Mucosa of descending colon (tissue), 3 donors: ENCODE data around the gene RPS6KA3. TPM values are rescaled to one million over a fixed set of nuclear protein-coding genes. Genes with fewer than 3 reads are reported as not detected.

ENCODE experiments used
- ATAC-seq: fragments of 200-7000 bp; cut with Tn5 transposase; one replicate; pipeline ENCODE4 v1.9.1; 2020; ENCODE audit warnings: mild to moderate bottlenecking, moderate library complexity
- DNase-seq, 3 donors: peaks; one replicate each; pipeline ENCODE4 v3.0.0-alpha.2; 2020
- H3K36me3 ChIP-seq: fragments of 200-600 bp; one replicate; pipeline ENCODE4 v1.8.0; 2021; ENCODE audit warnings: low read depth, mild to moderate bottlenecking
- H3K4me1 ChIP-seq: fragments of 200-600 bp; one replicate; pipeline ENCODE4 v1.8.0; 2021; ENCODE audit warnings: low read depth, mild to moderate bottlenecking
- H3K4me3 ChIP-seq: fragments of 200-600 bp; one replicate; pipeline ENCODE4 v1.8.0; 2021; ENCODE audit warnings: mild to moderate bottlenecking
- H3K9me3 ChIP-seq: fragments of 200-600 bp; one replicate; pipeline ENCODE4 v1.8.0; 2021; ENCODE audit warnings: mild to moderate bottlenecking
- CTCF ChIP-seq: fragments of 200-600 bp; IDR thresholded peaks from one replicate; pipeline ENCODE4 v1.8.0; 2022; ENCODE audit warnings: antibody characterized with exemption, mild to moderate bottlenecking
- intact Hi-C, 2 donors: fragments of 100-400 bp; cut with DNase I in 1 of 2; cut with micrococcal nuclease in 1 of 2; formaldehyde crosslinking; loops; one replicate each; pipeline versions ENCODE4 v1.11.0 to v1.11.1; 2022; cut with DNase I, micrococcal nuclease
- total RNA-seq, 3 donors: library from RNA; stranded (reverse); fragmentation: NEBNext Ultra II Directional in 2 of 3; extraction: Animal tissue kit (Norgen Biotek cat#: 25700) in 2 of 3; gene quantifications; one replicate each; pipeline versions ENCODE4 v1.2.1 to v1.2.4, GENCODE V29; 2021 to 2023
- donor health status: DM: no; HTN: no; CAD: no; lungs with moderate emphysema.
- donor health status: DM: no; HTN: no; CAD: no.
- donor health status: DM: no; HTN: yes; CAD: no.

RPS6KA3 gene
- total RNA-seq, 3 donors from 2014 or later, result 73.6 to 80.1 (median 73.9) TPM

GRCh38 chrX:20211261-20211786 lies 55.4 kb downstream of the RPS6KA3 start:
- DNase-seq (no peak), ATAC-seq (no peak)
- Histone ChIP-seq H3K4me3 (no peak overlapping the region), H3K36me3 (no peaks in the 10 kb centered on the region), H3K4me1 (no peaks in the 10 kb centered on the region), H3K9me3 (no peaks in the 10 kb centered on the region)
- TF ChIP-seq CTCF, result no peak
- intact Hi-C loops, result no loop called here

GRCh38 chrX:20205927-20206708 lies 60.6 kb downstream of the RPS6KA3 start:
- Histone ChIP-seq H3K9me3 (no peaks in the 10 kb centered on the region), H3K4me3 (no peak overlapping the region), H3K36me3 (no peaks in the 10 kb centered on the region), H3K4me1 (no peaks in the 10 kb centered on the region)
- intact Hi-C loops, result no loop called here
- TF ChIP-seq CTCF, result no peak
- ATAC-seq (no peak), DNase-seq (no peak)

- intact Hi-C loops, result no loop called here
- Histone ChIP-seq H3K4me3 (no peak overlapping the region), H3K9me3 (no peaks in the 10 kb centered on the region), H3K36me3 (no peaks in the 10 kb centered on the region), H3K4me1 (no peaks in the 10 kb centered on the region)
- ATAC-seq (no peak), DNase-seq (no peak)
- TF ChIP-seq CTCF, result no peak
These were observed 62.4 kb downstream of the RPS6KA3 start for GRCh38 chrX:20204351-20204750.

GRCh38 chrX:20197641-20198210 lies 69.0 kb downstream of the RPS6KA3 start:
- no peaks in the 10 kb centered on the region for H3K9me3 ChIP-seq
- no peak overlapping the region for H3K4me3 ChIP-seq
- intact Hi-C loops, result no loop called here
- no peak for ATAC-seq
- TF ChIP-seq CTCF, result no peak
- DNase-seq, result no peak
- H3K36me3 ChIP-seq, result no peaks in the 10 kb centered on the region
- peaks cover 3% of the 10 kb centered on the region for H3K4me1 ChIP-seq

GRCh38 chrX:20189171-20189570 lies 77.5 kb downstream of the RPS6KA3 start:
- DNase-seq, result no peak
- Histone ChIP-seq H3K36me3 (no peaks in the 10 kb centered on the region), H3K9me3 (no peaks in the 10 kb centered on the region), H3K4me3 (no peak overlapping the region), H3K4me1 (no peaks in the 10 kb centered on the region)
- intact Hi-C loops, result no loop called here
- TF ChIP-seq CTCF, result no peak
- ATAC-seq, result no peak
